Chondrocyte (in vitro differentiated cells): ENCODE data around the gene SIRT6. TPM values are rescaled to one million over a fixed set of nuclear protein-coding genes. Genes with fewer than 3 reads are reported as not detected.
"Not testable (repeated sequence)": the region's sequence is repeated elsewhere in the genome, so short reads cannot be mapped to it uniquely, and the experiment has no call there.

Experiments
- DNase-seq: peaks from one replicate; pipeline ENCODE4 v3.0.0; 2021; ENCODE audit warnings: mixed read lengths, low spot score
- H3K27ac Mint-ChIP-seq: one replicate; pipeline ENCODE4 v1.8.0; 2021; ENCODE audit warnings: mild to moderate bottlenecking, moderate library complexity, mixed read lengths; ENCODE audit not compliant: unreplicated experiment
- H3K27me3 Mint-ChIP-seq: 2 replicates; pipeline ENCODE4 v1.8.0; 2021; ENCODE audit warnings: low read depth, mixed read lengths
- H3K36me3 Mint-ChIP-seq: 2 replicates; pipeline ENCODE4 v1.8.0; 2021; ENCODE audit warnings: low read depth, mixed read lengths
- H3K4me1 Mint-ChIP-seq: 2 replicates; pipeline ENCODE4 v1.8.0; 2021; ENCODE audit warnings: low read depth, mild to moderate bottlenecking, mixed read lengths
- H3K4me3 Mint-ChIP-seq: one replicate; pipeline ENCODE4 v1.8.0; 2021; ENCODE audit warnings: mild to moderate bottlenecking, moderate library complexity, mixed read lengths; ENCODE audit not compliant: unreplicated experiment
- H3K9me3 Mint-ChIP-seq: 2 replicates; pipeline ENCODE4 v1.8.0; 2021; ENCODE audit warnings: low read depth, mixed read lengths
- CTCF ChIP-seq: fragments of 200-600 bp; sonication (generic); IDR thresholded peaks from 2 replicates; pipeline ENCODE4 v1.5.0; 2021; ENCODE audit warnings: antibody characterized with exemption, mild to moderate bottlenecking, moderate library complexity
- total RNA-seq: library from RNA; stranded (reverse); gene quantifications from 3 replicates; pipeline ENCODE4 v1.2.1, GENCODE V29; 2021

The SIRT6 gene
- total RNA-seq, 1 donor from 2014 or later: 21.9 TPM

- no peaks in the 10 kb centered on the region for H3K9me3 Mint-ChIP-seq
- no peaks in the 10 kb centered on the region for H3K36me3 Mint-ChIP-seq
- H3K27me3 Mint-ChIP-seq: no peaks in the 10 kb centered on the region
- H3K27ac Mint-ChIP-seq: peak overlapping the region; percentile 96
- peaks cover 13% of the 10 kb centered on the region for H3K4me1 Mint-ChIP-seq
- DNase-seq: no peak
- no peak for TF ChIP-seq CTCF
- H3K4me3 Mint-ChIP-seq: peak overlapping the region; percentile 0
Observed at GRCh38 chr19:4130744-4131438, 51.5 kb downstream of the SIRT6 start.

- not testable (repeated sequence) for H3K27me3 Mint-ChIP-seq, H3K9me3 Mint-ChIP-seq, DNase-seq, H3K36me3 Mint-ChIP-seq, H3K27ac Mint-ChIP-seq, H3K4me3 Mint-ChIP-seq
- peaks cover 17% of the 10 kb centered on the region for H3K4me1 Mint-ChIP-seq
Observed at GRCh38 chr19:4129050-4129449, 53.3 kb downstream of the SIRT6 start.

- H3K4me3 Mint-ChIP-seq, H3K27ac Mint-ChIP-seq, DNase-seq, H3K9me3 Mint-ChIP-seq, H3K27me3 Mint-ChIP-seq, H3K36me3 Mint-ChIP-seq: not testable (repeated sequence)
- peaks cover 26% of the 10 kb centered on the region for H3K4me1 Mint-ChIP-seq
Observed at GRCh38 chr19:4127322-4127721, 55.0 kb downstream of the SIRT6 start.

- no peak for DNase-seq
Observed at GRCh38 chr19:4124638-4125037, 57.7 kb downstream of the SIRT6 start.

More at GRCh38 chr19:4124638-4125037, 57.7 kb downstream of the SIRT6 start:
- Mint-ChIP-seq H3K4me1 (peaks cover 24% of the 10 kb centered on the region), H3K4me3 (peak overlapping the region; percentile 23), H3K9me3 (no peaks in the 10 kb centered on the region), H3K36me3 (peaks cover 1% of the 10 kb centered on the region), H3K27ac (peak overlapping the region; percentile 67), H3K27me3 (no peaks in the 10 kb centered on the region)
- no peak for TF ChIP-seq CTCF

Other genes with a start within 250 kb of the SIRT6 start
- not detected in 3 replicates for gene NMRK2, start 249.5 kb downstream of the SIRT6 start, total RNA-seq
- 131 to 185 TPM (median 170 TPM) in 3 replicates for gene DAPK3, start 211.5 kb downstream of the SIRT6 start, total RNA-seq
- gene EEF2, start 197.1 kb downstream of the SIRT6 start, total RNA-seq: 2,036 to 2,432 TPM (median 2,370 TPM) in 3 replicates
- gene PIAS4, start 174.8 kb downstream of the SIRT6 start, total RNA-seq: 26.3 to 29.7 TPM (median 26.7 TPM) in 3 replicates
- 29.4 to 29.9 TPM (median 29.5 TPM) in 3 replicates for gene ZBTB7A, start 115.7 kb downstream of the SIRT6 start, total RNA-seq
- gene MAP2K2, start 58.4 kb downstream of the SIRT6 start, total RNA-seq: 131 to 168 TPM (median 158 TPM) in 3 replicates
- not detected in 3 replicates for gene CREB3L3, start 28.9 kb downstream of the SIRT6 start, total RNA-seq
- 0.47 to 1.3 TPM (median 0.92 TPM) in 3 replicates for gene ANKRD24, start 126 bp upstream of the SIRT6 start, total RNA-seq
- gene EBI3, start 47.0 kb upstream of the SIRT6 start, total RNA-seq: 1.2 to 2.6 TPM (median 1.2 TPM) in 3 replicates
- 12.2 to 13.7 TPM (median 13.3 TPM) in 3 replicates for gene YJU2, start 64.5 kb upstream of the SIRT6 start, total RNA-seq
- gene SHD, start 96.7 kb upstream of the SIRT6 start, total RNA-seq: not detected in 3 replicates
- not detected in 3 replicates for gene TMIGD2, start 119.8 kb upstream of the SIRT6 start, total RNA-seq
- gene FSD1, start 122.0 kb upstream of the SIRT6 start, total RNA-seq: 8.8 to 13.7 TPM (median 11.6 TPM) in 3 replicates
- 0.85 to 2.0 TPM (median 1.0 TPM) in 3 replicates for gene STAP2, start 156.3 kb upstream of the SIRT6 start, total RNA-seq
- 13.6 to 14.9 TPM (median 14.1 TPM) in 3 replicates for gene MPND, start 161.0 kb upstream of the SIRT6 start, total RNA-seq
- 96.3 to 103 TPM (median 96.6 TPM) in 3 replicates for gene SH3GL1, start 218.0 kb upstream of the SIRT6 start, total RNA-seq
- 6.6 to 20.5 TPM (median 7.1 TPM) in 3 replicates for gene CHAF1A, start 220.1 kb upstream of the SIRT6 start, total RNA-seq